Rectal smooth muscle tissue (tissue), 1 donor: Measurements from ENCODE around the gene PIK3R4.
A peak's percentile ranks its signal among the peaks of the same experiment; 100 is the strongest.

Source experiments
- H3K27ac ChIP-seq: one replicate; pipeline ENCODE4 v1.7.0; 2013; ENCODE audit warnings: low read depth, low read length, inconsistent platforms
- H3K27me3 ChIP-seq: one replicate; pipeline ENCODE4 v1.7.0; 2013; ENCODE audit warnings: low read length; ENCODE audit not compliant: control insufficient read depth, insufficient read depth
- H3K36me3 ChIP-seq: one replicate; pipeline ENCODE4 v1.7.0; 2013; ENCODE audit warnings: low read length; ENCODE audit not compliant: control insufficient read depth, insufficient read depth
- H3K4me1 ChIP-seq: one replicate; pipeline ENCODE4 v1.7.0; 2013; ENCODE audit warnings: low read length; ENCODE audit not compliant: control insufficient read depth, insufficient read depth
- H3K4me3 ChIP-seq: one replicate; pipeline ENCODE4 v1.7.0; 2013; ENCODE audit warnings: low read length
- H3K9ac ChIP-seq: one replicate; pipeline ENCODE4 v1.7.0; 2013; ENCODE audit warnings: low read length

PIK3R4 gene

GRCh38 chr3:130746246-130747039 lies at the start of gene PIK3R4:
Gene PIK3R4 (minus strand): TSS chr3:130746829. CDS start chr3:130745218, 1,611 bp downstream.
- H3K27ac ChIP-seq, result peak within 1 kb of the TSS; percentile 78
- peak within 1 kb of the TSS; percentile 63 for H3K9ac ChIP-seq
- H3K4me1 ChIP-seq, result peaks cover 4% of the 10 kb centered on the region
- no peaks in the 10 kb centered on the region for H3K27me3 ChIP-seq
- no peaks in the 10 kb centered on the region for H3K36me3 ChIP-seq
- peak within 1 kb of the TSS; percentile 81 for H3K4me3 ChIP-seq

GRCh38 chr3:130795396-130795795 lies 48.8 kb upstream of the PIK3R4 start:
- Histone ChIP-seq H3K27ac (no peak overlapping the region), H3K36me3 (no peaks in the 10 kb centered on the region), H3K4me1 (no peaks in the 10 kb centered on the region), H3K4me3 (no peak overlapping the region), H3K9ac (no peak overlapping the region), H3K27me3 (no peaks in the 10 kb centered on the region)

GRCh38 chr3:130792246-130792645 lies 45.6 kb upstream of the PIK3R4 start:
- H3K9ac ChIP-seq, result no peak overlapping the region
- no peaks in the 10 kb centered on the region for H3K4me1 ChIP-seq
- no peaks in the 10 kb centered on the region for H3K27me3 ChIP-seq
- no peaks in the 10 kb centered on the region for H3K36me3 ChIP-seq
- no peak overlapping the region for H3K4me3 ChIP-seq
- no peak overlapping the region for H3K27ac ChIP-seq

- Histone ChIP-seq H3K4me1 (no peaks in the 10 kb centered on the region), H3K36me3 (no peaks in the 10 kb centered on the region), H3K27ac (no peak overlapping the region), H3K4me3 (no peak overlapping the region), H3K27me3 (no peaks in the 10 kb centered on the region), H3K9ac (no peak overlapping the region)
These were observed 43.2 kb upstream of the PIK3R4 start for GRCh38 chr3:130789782-130790322.

GRCh38 chr3:130787422-130788068 lies 40.9 kb upstream of the PIK3R4 start:
- Histone ChIP-seq H3K27me3 (no peaks in the 10 kb centered on the region), H3K36me3 (no peaks in the 10 kb centered on the region), H3K27ac (no peak overlapping the region), H3K9ac (no peak overlapping the region), H3K4me1 (no peaks in the 10 kb centered on the region), H3K4me3 (no peak overlapping the region)

- Histone ChIP-seq H3K27ac (no peak overlapping the region), H3K4me1 (no peaks in the 10 kb centered on the region), H3K9ac (no peak overlapping the region), H3K36me3 (no peaks in the 10 kb centered on the region), H3K27me3 (no peaks in the 10 kb centered on the region), H3K4me3 (no peak overlapping the region)
These were observed 39.7 kb upstream of the PIK3R4 start for GRCh38 chr3:130786306-130786705.

- Histone ChIP-seq H3K9ac (no peak overlapping the region), H3K4me1 (no peaks in the 10 kb centered on the region), H3K36me3 (no peaks in the 10 kb centered on the region), H3K27me3 (no peaks in the 10 kb centered on the region), H3K27ac (no peak overlapping the region), H3K4me3 (no peak overlapping the region)
These were observed 37.0 kb upstream of the PIK3R4 start for GRCh38 chr3:130783629-130784028.

GRCh38 chr3:130779486-130779885 lies 32.9 kb upstream of the PIK3R4 start:
- Histone ChIP-seq H3K27ac (no peak overlapping the region), H3K4me1 (no peaks in the 10 kb centered on the region), H3K4me3 (no peak overlapping the region), H3K27me3 (no peaks in the 10 kb centered on the region), H3K9ac (no peak overlapping the region), H3K36me3 (no peaks in the 10 kb centered on the region)

GRCh38 chr3:130779031-130779430 lies 32.4 kb upstream of the PIK3R4 start:
- no peak overlapping the region for H3K27ac ChIP-seq
- no peaks in the 10 kb centered on the region for H3K36me3 ChIP-seq
- no peak overlapping the region for H3K9ac ChIP-seq
- H3K4me3 ChIP-seq, result no peak overlapping the region
- no peaks in the 10 kb centered on the region for H3K4me1 ChIP-seq
- no peaks in the 10 kb centered on the region for H3K27me3 ChIP-seq

GRCh38 chr3:130773366-130773765 lies 26.7 kb upstream of the PIK3R4 start:
- H3K36me3 ChIP-seq, result no peaks in the 10 kb centered on the region
- H3K4me1 ChIP-seq, result no peaks in the 10 kb centered on the region
- no peak overlapping the region for H3K9ac ChIP-seq
- no peak overlapping the region for H3K27ac ChIP-seq
- no peak overlapping the region for H3K4me3 ChIP-seq
- H3K27me3 ChIP-seq, result no peaks in the 10 kb centered on the region

- Histone ChIP-seq H3K9ac (no peak overlapping the region), H3K27me3 (no peaks in the 10 kb centered on the region), H3K4me3 (no peak overlapping the region), H3K36me3 (no peaks in the 10 kb centered on the region), H3K27ac (no peak overlapping the region), H3K4me1 (no peaks in the 10 kb centered on the region)
These were observed 25.5 kb upstream of the PIK3R4 start for GRCh38 chr3:130772129-130772528.

GRCh38 chr3:130770644-130771043 lies 24.0 kb upstream of the PIK3R4 start:
- Histone ChIP-seq H3K36me3 (no peaks in the 10 kb centered on the region), H3K4me3 (no peak overlapping the region), H3K4me1 (no peaks in the 10 kb centered on the region), H3K27me3 (no peaks in the 10 kb centered on the region), H3K9ac (no peak overlapping the region), H3K27ac (no peak overlapping the region)
